CD4-positive, alpha-beta T cell (primary cell): Measurements from ENCODE around the gene DNAAF1. TPM values are rescaled to one million over a fixed set of nuclear protein-coding genes. Genes with fewer than 3 reads are reported as not detected.

ENCODE experiments used
- ATAC-seq: fragments of 200-7000 bp; cut with Tn5 transposase; one replicate; pipeline ENCODE4 v1.10.0; 2022; ENCODE audit warnings: mild to moderate bottlenecking; ENCODE audit not compliant: poor library complexity
- CTCF ChIA-PET: fragments of 350-600 bp; sonication (Branson Sonifier 250); formaldehyde crosslinking; loops from one replicate; lab custom pipeline; 2021; ENCODE audit warnings: antibody characterized with exemption, inconsistent platforms; lab: Charles Lee
- POLR2A ChIA-PET: fragments of 350-600 bp; sonication (Branson Sonifier 250); formaldehyde crosslinking; loops from one replicate; lab custom pipeline; 2021; ENCODE audit warnings: antibody characterized with exemption, inconsistent platforms; lab: Charles Lee
- DNase-seq, 14 experiments: peaks; one replicate each; pipeline ENCODE4 v3.0.0-alpha.2; 2013 to 2020; ENCODE audit warnings: mixed read lengths in 2 of 14
- H3K27ac ChIP-seq, 2 donors: one replicate each; pipeline versions ENCODE4 v1.5.1 to v1.7.0; 2013; ENCODE audit warnings: low read length in 2 of 2, low read depth in 1 of 2, mild to moderate bottlenecking in 1 of 2
- H3K27me3 ChIP-seq, 2 experiments: 1 replicate in 1 of 2; 2 replicates in 1 of 2; pipeline versions ENCODE4 v1.6.1 to v1.7.0; 2013; ENCODE audit warnings: low read length in 2 of 2, control low read depth in 1 of 2, mild to moderate bottlenecking in 1 of 2, moderate library complexity in 1 of 2; ENCODE audit not compliant: insufficient read depth in 2 of 2, control insufficient read depth in 1 of 2
- H3K36me3 ChIP-seq: one replicate; pipeline ENCODE4 v1.6.1; 2013; ENCODE audit warnings: low read length, control low read depth; ENCODE audit not compliant: insufficient read depth
- H3K4me1 ChIP-seq: one replicate; pipeline ENCODE4 v1.6.1; 2013; ENCODE audit warnings: low read length, control low read depth; ENCODE audit not compliant: insufficient read depth
- H3K4me3 ChIP-seq: one replicate; pipeline ENCODE4 v1.5.1; 2013; ENCODE audit warnings: mild to moderate bottlenecking, low read length, moderate library complexity
- H3K9me3 ChIP-seq, 2 experiments: 1 replicate in 1 of 2; 2 replicates in 1 of 2; pipeline versions ENCODE4 v1.6.1 to v1.7.0; 2013; ENCODE audit warnings: low read length in 2 of 2, mild to moderate bottlenecking in 2 of 2, control low read depth in 1 of 2, moderate library complexity in 1 of 2; ENCODE audit not compliant: control insufficient read depth in 1 of 2, insufficient read depth in 1 of 2
- H3K27ac Mint-ChIP-seq: one replicate; pipeline ENCODE4 v1.8.0; 2020; ENCODE audit warnings: mixed read lengths
- H3K27me3 Mint-ChIP-seq: one replicate; pipeline ENCODE4 v1.8.0; 2021; ENCODE audit warnings: mixed read lengths
- H3K36me3 Mint-ChIP-seq: one replicate; pipeline ENCODE4 v1.8.0; 2021; ENCODE audit warnings: low read depth, mixed read lengths
- H3K4me1 Mint-ChIP-seq: one replicate; pipeline ENCODE4 v1.8.0; 2021; ENCODE audit warnings: low read depth, mixed read lengths
- H3K4me3 Mint-ChIP-seq: one replicate; pipeline ENCODE4 v1.8.0; 2020; ENCODE audit warnings: mild to moderate bottlenecking, mixed read lengths
- H3K9me3 Mint-ChIP-seq: one replicate; pipeline ENCODE4 v1.8.0; 2020; ENCODE audit warnings: mixed read lengths
- CTCF ChIP-seq: fragments of 200-600 bp; IDR thresholded peaks from one replicate; pipeline ENCODE4 v1.8.0; 2022; ENCODE audit warnings: antibody characterized with exemption, mild to moderate bottlenecking
- intact Hi-C, 2 experiments: fragments of 100-400 bp; cut with DNase I in 1 of 2; cut with micrococcal nuclease in 1 of 2; formaldehyde crosslinking; loops; one replicate each; pipeline versions ENCODE4 v1.15.1 to v1.9.0; 2023 to 2025; cut with DNase I, micrococcal nuclease
- total RNA-seq, 174 experiments: library from RNA in 2 of 174; stranded (reverse) in 2 of 174; gene quantifications; one replicate each; pipeline ENCODE4 v1.2.3 and lab custom pipeline; 2021 to 2026

DNAAF1 gene
- total RNA-seq, 2 experiments from 2014 or later, result not detected

GRCh38 chr16:84179612-84180320 is 34.7 kb downstream of the DNAAF1 start:
- Histone ChIP-seq H3K36me3 (peaks cover 61% of the 10 kb centered on the region), H3K9me3 (no peaks in the 10 kb centered on the region), H3K4me3 (no peak overlapping the region), H3K4me1 (peaks cover 2% of the 10 kb centered on the region), H3K27ac (no peak overlapping the region), H3K27me3 (no peaks in the 10 kb centered on the region)
- ChIA-PET CTCF (no interaction called here), POLR2A (no interaction called here)
- intact Hi-C loops, result loop anchor here in 1 of 2 experiments (10.0 kb wide), 3 partner anchors 255 to 1625 kb away; partner anchors contain the start of gene MEAK7
- TF ChIP-seq CTCF, result no peak
- H3K36me3 Mint-ChIP-seq, result peaks cover 42% of the 10 kb centered on the region
- H3K4me1 Mint-ChIP-seq, result peaks cover 13% of the 10 kb centered on the region
- ATAC-seq (no peak), DNase-seq (no peak)
- H3K27me3 Mint-ChIP-seq, result no peaks in the 10 kb centered on the region
- no peaks in the 10 kb centered on the region for H3K9me3 Mint-ChIP-seq
- H3K4me3 Mint-ChIP-seq, result no peak overlapping the region
- no peak overlapping the region for H3K27ac Mint-ChIP-seq

DNA sequence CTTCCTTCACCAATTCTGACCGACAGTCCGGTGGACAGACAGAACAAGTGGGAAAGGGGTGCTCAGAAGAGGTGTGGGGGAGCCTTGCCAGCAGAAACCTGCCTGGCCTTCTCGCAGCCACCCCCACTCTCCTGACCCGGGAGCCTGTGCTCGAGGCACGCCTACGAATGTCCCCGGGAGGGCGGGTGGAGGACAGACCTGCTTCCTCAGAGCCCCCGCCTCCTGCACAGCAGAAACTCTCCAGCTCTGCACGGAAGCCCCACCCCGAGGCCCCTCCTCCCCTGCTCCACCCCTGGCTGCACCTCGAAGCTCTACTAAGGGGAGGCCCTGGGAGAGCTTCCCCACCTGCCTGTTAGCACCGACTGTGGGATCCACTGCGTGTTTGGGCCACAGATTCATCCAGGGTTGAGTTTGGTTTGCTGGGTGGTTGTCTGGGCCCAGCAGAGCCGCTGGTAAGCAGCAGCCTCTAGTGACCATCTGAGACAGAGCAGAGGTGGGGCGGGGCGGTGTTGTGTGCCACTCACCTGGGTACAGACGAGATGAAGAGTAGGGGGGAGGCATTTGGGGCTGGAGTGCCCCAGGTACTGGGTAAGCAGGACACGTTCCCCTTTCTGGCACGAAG is 35.5 kb downstream of the DNAAF1 start:
- H3K4me1 Mint-ChIP-seq, result peaks cover 13% of the 10 kb centered on the region
- DNase-seq (no peak), ATAC-seq (no peak)
- Histone ChIP-seq H3K27ac (no peak overlapping the region), H3K4me3 (no peak overlapping the region), H3K9me3 (no peaks in the 10 kb centered on the region), H3K27me3 (no peaks in the 10 kb centered on the region), H3K4me1 (peaks cover 9% of the 10 kb centered on the region), H3K36me3 (peaks cover 63% of the 10 kb centered on the region)
- ChIA-PET CTCF (no interaction called here), POLR2A (no interaction called here)
- H3K27me3 Mint-ChIP-seq, result no peaks in the 10 kb centered on the region
- H3K4me3 Mint-ChIP-seq, result no peak overlapping the region
- TF ChIP-seq CTCF, result no peak
- H3K27ac Mint-ChIP-seq, result no peak overlapping the region
- H3K9me3 Mint-ChIP-seq, result no peaks in the 10 kb centered on the region
- H3K36me3 Mint-ChIP-seq, result peaks cover 42% of the 10 kb centered on the region
- intact Hi-C loops, result loop anchor here in 1 of 2 experiments (10.0 kb wide), 2 partner anchors 324 to 1624 kb away; partner anchors contain the start of gene MEAK7

DNA sequence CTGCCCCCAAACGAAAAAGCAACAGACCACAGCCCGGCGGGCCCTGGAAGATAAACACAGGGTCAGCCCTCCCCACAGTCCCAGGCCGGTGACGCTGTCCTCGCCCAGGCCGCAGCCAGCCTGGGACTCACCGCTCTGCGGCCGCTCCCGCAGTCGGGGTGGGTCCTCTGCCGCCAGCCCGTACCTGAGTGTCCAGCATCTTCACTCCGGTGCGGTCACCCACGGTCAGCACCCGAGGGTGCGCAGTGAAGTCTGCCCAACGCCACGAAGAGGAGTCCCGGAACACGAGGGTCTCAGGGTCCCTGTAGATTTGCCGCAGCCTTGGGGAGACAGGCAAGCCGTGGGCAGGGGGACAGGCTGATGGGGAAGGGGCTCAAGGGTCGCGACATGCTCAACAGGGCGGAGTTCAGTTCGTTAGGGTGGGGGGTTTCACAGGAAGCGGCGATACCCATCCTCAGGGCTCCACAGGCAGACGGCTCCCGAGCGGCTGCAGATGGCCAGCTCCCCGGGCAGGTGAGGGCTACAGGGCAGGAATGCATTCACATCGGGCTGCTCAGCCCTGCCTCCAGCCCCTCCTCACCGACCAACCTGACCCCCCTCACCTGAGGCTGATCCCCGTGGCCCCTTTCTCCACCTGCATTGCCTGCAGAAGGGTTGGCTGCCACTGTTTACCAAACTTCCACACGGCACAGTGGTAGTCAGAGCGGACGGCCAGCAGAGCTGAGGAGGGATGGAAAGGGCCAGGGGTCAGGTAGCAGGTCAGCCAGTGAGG is 36.2 kb downstream of the DNAAF1 start:
- Mint-ChIP-seq H3K4me3 (no peak overlapping the region), H3K4me1 (peaks cover 20% of the 10 kb centered on the region), H3K36me3 (peaks cover 42% of the 10 kb centered on the region), H3K27me3 (no peaks in the 10 kb centered on the region), H3K27ac (no peak overlapping the region), H3K9me3 (no peaks in the 10 kb centered on the region)
- DNase-seq, result no peak
- peaks cover 16% of the 10 kb centered on the region for H3K4me1 ChIP-seq
- H3K9me3 ChIP-seq, result no peaks in the 10 kb centered on the region
- no peak overlapping the region for H3K4me3 ChIP-seq
- peaks cover 63% of the 10 kb centered on the region for H3K36me3 ChIP-seq
- POLR2A ChIA-PET, result no interaction called here
- ATAC-seq, result no peak
- H3K27me3 ChIP-seq, result no peaks in the 10 kb centered on the region
- TF ChIP-seq CTCF, result no peak
- no peak overlapping the region for H3K27ac ChIP-seq
- CTCF ChIA-PET, result no interaction called here
- intact Hi-C loops, result loop anchor here in 1 of 2 experiments (10.0 kb wide), 2 partner anchors 323 to 1623 kb away; partner anchors contain the start of gene MEAK7
